Suprapubic skin (tissue), 4 donors: ENCODE data around the gene CADPS2. TPM values are rescaled to one million over a fixed set of nuclear protein-coding genes. Genes with fewer than 3 reads are reported as not detected.

Experiments used
- DNase-seq, 2 donors: peaks; one replicate each; pipeline ENCODE4 v3.0.0-alpha.2; 2019; ENCODE audit warnings: low spot score in 2 of 2
- H3K27ac ChIP-seq: fragments of 200-600 bp; sonication (generic); one replicate; pipeline ENCODE4 v1.5.1; 2019
- H3K27me3 ChIP-seq: fragments of 200-600 bp; sonication (generic); one replicate; pipeline ENCODE4 v1.5.1; 2019
- H3K36me3 ChIP-seq: fragments of 200-600 bp; sonication (generic); one replicate; pipeline ENCODE4 v1.5.1; 2019
- H3K4me1 ChIP-seq: fragments of 200-600 bp; sonication (generic); one replicate; pipeline ENCODE4 v1.5.1; 2019
- H3K4me3 ChIP-seq: fragments of 200-600 bp; sonication (generic); one replicate; pipeline ENCODE4 v1.5.1; 2019; ENCODE audit warnings: mild to moderate bottlenecking
- H3K9me3 ChIP-seq: fragments of 200-600 bp; sonication (generic); one replicate; pipeline ENCODE4 v1.5.1; 2019
- EP300 ChIP-seq: sonication (generic); formaldehyde crosslinking; IDR thresholded peaks from one replicate; pipeline ENCODE4 v1.6.1; 2017; ENCODE audit warnings: antibody characterized with exemption
- POLR2A ChIP-seq, 2 donors: fragments of 450-650 bp; IDR thresholded peaks; one replicate each; pipeline ENCODE4 v1.6.1; 2017; ENCODE audit warnings: antibody characterized with exemption in 2 of 2, mild to moderate bottlenecking in 2 of 2, moderate library complexity in 2 of 2
- POLR2AphosphoS5 ChIP-seq, 3 donors: sonication (generic); formaldehyde crosslinking; IDR thresholded peaks; one replicate each; pipeline ENCODE4 v1.6.1; 2017; ENCODE audit warnings: antibody characterized with exemption in 3 of 3
- WGBS: methylation state at CpG from one replicate; pipeline ENCODE4 v1.1.5; 2018; 5-methylcytosine and 5-hydroxymethylcytosine counted together
- total RNA-seq, 4 donors: library from RNA; depleted of rRNA; stranded (reverse); fragments of >200 nt; gene quantifications; one replicate each; pipeline ENCODE4 v1.1.0, GENCODE V29; 2016
- TF ChIP-seq, protein P1 (sequence below), 2 donors: fragments of 200-600 bp in 1 of 2; fragments of 450-650 bp in 1 of 2; sonication (generic) in 1 of 2; IDR thresholded peaks; one replicate each; pipeline ENCODE4 v1.5.1; 2016 to 2019; ENCODE audit warnings: antibody characterized with exemption in 2 of 2, mild to moderate bottlenecking in 1 of 2, moderate library complexity in 1 of 2

Gene CADPS2
- total RNA-seq, 4 donors from 2014 or later, result 3.9 to 9.8 (median 8.1) TPM

DNA sequence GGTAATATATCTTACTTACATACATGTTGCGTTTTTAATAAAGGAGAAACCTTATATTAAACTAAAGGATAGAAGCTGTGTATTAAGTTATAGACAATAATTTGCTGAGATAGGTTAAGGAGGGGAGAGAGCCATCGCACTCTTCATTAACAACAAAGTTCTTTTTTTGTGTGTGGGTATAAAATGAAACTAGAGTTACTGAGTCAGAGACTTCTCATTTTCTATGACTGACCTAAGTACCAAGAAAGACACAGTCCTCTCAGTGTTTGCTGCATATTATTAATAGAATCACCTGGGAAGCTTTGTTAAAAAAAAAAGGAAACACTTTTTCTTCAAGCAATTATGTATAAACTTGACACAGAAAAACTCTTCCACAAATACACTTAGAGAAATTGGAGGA, 613.1 kb downstream of the CADPS2 start:
- no peaks in the 10 kb centered on the region for H3K27me3 ChIP-seq
- H3K27ac ChIP-seq, result no peak overlapping the region
- H3K4me1 ChIP-seq, result no peaks in the 10 kb centered on the region
- TF ChIP-seq EP300 (no peak), POLR2A (IDR thresholded peaks at IDR 0.05) (no peak), POLR2AphosphoS5 (IDR thresholded peaks at IDR 0.05) (no peak)
- TF ChIP-seq, protein P1, sequence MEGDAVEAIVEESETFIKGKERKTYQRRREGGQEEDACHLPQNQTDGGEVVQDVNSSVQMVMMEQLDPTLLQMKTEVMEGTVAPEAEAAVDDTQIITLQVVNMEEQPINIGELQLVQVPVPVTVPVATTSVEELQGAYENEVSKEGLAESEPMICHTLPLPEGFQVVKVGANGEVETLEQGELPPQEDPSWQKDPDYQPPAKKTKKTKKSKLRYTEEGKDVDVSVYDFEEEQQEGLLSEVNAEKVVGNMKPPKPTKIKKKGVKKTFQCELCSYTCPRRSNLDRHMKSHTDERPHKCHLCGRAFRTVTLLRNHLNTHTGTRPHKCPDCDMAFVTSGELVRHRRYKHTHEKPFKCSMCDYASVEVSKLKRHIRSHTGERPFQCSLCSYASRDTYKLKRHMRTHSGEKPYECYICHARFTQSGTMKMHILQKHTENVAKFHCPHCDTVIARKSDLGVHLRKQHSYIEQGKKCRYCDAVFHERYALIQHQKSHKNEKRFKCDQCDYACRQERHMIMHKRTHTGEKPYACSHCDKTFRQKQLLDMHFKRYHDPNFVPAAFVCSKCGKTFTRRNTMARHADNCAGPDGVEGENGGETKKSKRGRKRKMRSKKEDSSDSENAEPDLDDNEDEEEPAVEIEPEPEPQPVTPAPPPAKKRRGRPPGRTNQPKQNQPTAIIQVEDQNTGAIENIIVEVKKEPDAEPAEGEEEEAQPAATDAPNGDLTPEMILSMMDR (IDR thresholded peaks at IDR 0.05), result no peak
- DNase-seq, result no peak
- H3K9me3 ChIP-seq, result no peaks in the 10 kb centered on the region
- WGBS, result 89% methylated on average over 2 of the region's 2 CpGs
- no peaks in the 10 kb centered on the region for H3K36me3 ChIP-seq
- no peak overlapping the region for H3K4me3 ChIP-seq

DNA sequence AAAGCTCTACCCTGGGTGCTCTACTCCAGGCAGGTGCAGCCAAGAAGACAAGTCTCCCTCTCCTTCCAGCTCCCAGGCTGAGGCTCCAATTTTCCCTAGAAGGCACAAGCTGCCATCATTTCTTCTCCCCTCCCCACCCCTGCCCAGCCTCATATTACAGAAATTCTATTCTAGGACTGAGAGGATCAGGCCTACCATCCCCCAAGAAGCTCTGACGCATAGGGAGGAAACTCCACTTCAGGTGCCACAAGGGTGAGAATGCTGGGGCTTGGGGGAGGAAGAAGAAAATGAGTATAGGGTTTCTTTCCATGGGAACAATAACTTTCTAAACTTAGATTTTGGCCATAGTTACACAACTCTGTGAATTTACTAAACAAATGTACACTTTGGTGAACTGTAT, 617.0 kb downstream of the CADPS2 start:
- Histone ChIP-seq H3K4me1 (no peaks in the 10 kb centered on the region), H3K27me3 (no peaks in the 10 kb centered on the region), H3K27ac (no peak overlapping the region), H3K36me3 (no peaks in the 10 kb centered on the region), H3K4me3 (no peak overlapping the region), H3K9me3 (no peaks in the 10 kb centered on the region)
- TF ChIP-seq, protein P1 (IDR thresholded peaks at IDR 0.05), result no peak
- TF ChIP-seq POLR2A (IDR thresholded peaks at IDR 0.05), result no peak
- no peak for TF ChIP-seq POLR2AphosphoS5 (IDR thresholded peaks at IDR 0.05)
- TF ChIP-seq EP300, result no peak
- WGBS, result 89% methylated on average over 1 of the region's 1 CpG
- DNase-seq, result no peak

Other genes with a start within 250 kb of the CADPS2 start
- gene RNF133, start 187.3 kb downstream of the CADPS2 start, total RNA-seq, result under 1 TPM in 3 of 4 donors, not detected in 1; 0.34 to 0.72 (median 0.42) TPM
- gene RNF148, start 183.5 kb downstream of the CADPS2 start, total RNA-seq, result 1 to 10 TPM in 2 of 4 donors, not detected in 2; 1.4 to 2.0 TPM
- not detected for gene TAS2R16, start 109.2 kb upstream of the CADPS2 start, total RNA-seq